ENCODE data around the gene PON2. TPM values are rescaled to one million over a fixed set of nuclear protein-coding genes. Genes with fewer than 3 reads are reported as not detected.

PON2 gene
- total RNA-seq, 2 donors from 2014 or later = 49.7 to 76.2 TPM

DNA sequence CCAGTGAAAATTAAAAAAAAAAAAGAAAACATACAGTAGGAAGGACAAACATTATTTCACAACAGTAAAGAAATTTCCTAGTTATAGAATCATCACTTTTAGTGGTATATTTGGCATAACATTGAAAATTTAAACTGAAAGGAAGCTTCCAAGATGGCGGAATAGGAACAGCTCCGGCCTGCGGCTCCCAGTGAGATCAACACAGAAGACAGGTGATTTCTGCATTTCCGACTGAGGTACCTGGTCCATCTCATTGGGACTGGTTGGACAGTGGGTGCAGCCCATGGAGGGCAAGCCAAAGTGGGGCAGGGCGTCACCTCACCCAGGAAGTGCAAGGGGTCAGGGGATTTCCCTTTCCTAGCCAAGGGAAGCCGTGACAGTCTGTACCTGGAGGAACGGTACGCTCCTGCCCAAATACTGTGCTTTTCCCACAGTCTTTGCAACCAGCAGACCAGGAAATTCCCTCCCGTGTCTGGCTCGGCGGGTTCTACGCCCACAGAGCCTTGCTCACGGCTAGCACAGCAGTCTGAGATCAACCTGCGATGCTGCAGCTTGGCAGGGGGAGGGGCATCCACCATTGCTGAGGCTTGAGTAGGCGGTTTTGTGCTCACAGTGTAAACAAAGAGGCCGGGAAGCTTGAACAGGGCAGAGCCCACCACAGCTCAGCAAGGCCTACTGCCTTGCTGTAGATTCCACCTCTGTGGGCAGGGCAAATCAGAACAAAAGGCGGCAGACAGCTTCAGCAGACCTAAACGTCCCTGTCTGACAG lies 58.0 kb downstream of the PON2 start:
- H3K4me3 ChIP-seq = no peak overlapping the region
- no peaks in the 10 kb centered on the region for H3K36me3 ChIP-seq
- ATAC-seq (ENCODE audit: insufficient number of reproducible peaks, low FRiP score, low read depth) (no peak), DNase-seq (ENCODE audit: low spot score) (no peak)
- H3K9me3 ChIP-seq = peaks cover 5% of the 10 kb centered on the region
- H3K4me1 ChIP-seq (ENCODE audit: control insufficient read depth in 1 of 2, low read depth in 2 of 2) = no peaks in the 10 kb centered on the region
- no peaks in the 10 kb centered on the region for H3K27me3 ChIP-seq (replicated peaks; ENCODE audit: insufficient read depth)
- TF ChIP-seq, protein P1, sequence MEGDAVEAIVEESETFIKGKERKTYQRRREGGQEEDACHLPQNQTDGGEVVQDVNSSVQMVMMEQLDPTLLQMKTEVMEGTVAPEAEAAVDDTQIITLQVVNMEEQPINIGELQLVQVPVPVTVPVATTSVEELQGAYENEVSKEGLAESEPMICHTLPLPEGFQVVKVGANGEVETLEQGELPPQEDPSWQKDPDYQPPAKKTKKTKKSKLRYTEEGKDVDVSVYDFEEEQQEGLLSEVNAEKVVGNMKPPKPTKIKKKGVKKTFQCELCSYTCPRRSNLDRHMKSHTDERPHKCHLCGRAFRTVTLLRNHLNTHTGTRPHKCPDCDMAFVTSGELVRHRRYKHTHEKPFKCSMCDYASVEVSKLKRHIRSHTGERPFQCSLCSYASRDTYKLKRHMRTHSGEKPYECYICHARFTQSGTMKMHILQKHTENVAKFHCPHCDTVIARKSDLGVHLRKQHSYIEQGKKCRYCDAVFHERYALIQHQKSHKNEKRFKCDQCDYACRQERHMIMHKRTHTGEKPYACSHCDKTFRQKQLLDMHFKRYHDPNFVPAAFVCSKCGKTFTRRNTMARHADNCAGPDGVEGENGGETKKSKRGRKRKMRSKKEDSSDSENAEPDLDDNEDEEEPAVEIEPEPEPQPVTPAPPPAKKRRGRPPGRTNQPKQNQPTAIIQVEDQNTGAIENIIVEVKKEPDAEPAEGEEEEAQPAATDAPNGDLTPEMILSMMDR (IDR thresholded peaks at IDR 0.05) = no peak
- no peak overlapping the region for H3K27ac ChIP-seq

DNA sequence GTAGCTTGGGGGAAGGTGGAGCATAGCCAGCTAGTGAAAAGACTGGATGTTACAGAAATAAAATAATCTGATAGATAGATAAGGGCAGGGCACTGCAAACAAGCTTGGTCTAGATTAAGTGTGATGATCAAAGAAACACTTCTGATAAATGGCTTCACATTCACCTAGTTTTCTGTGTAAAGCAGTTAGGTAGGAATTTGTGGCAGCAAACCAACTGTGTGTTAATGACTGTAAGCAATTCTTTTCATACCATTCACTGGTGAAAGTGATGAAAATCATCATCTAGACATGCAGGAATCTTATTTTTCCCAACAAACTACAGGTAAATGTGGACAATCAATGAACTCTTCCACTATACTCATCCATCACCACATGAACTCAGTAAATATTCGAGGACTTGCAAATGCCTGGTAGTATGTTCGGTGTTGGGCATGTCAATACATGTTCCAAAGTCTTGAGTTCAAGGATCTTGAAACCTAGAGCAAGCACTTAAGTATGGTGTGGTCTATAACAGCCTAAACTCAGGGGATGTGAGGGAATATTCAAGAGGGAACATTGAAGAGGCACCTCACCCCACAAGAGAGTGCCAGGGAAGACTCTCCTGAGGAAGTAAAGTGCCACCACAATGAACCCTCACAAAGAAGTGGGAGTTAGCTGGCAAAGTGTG lies 59.1 kb downstream of the PON2 start:
- Histone ChIP-seq H3K27me3 (replicated peaks; ENCODE audit: insufficient read depth) (no peaks in the 10 kb centered on the region), H3K27ac (no peak overlapping the region), H3K9me3 (peaks cover 5% of the 10 kb centered on the region), H3K4me1 (ENCODE audit: control insufficient read depth in 1 of 2, low read depth in 2 of 2) (no peaks in the 10 kb centered on the region), H3K4me3 (no peak overlapping the region), H3K36me3 (no peaks in the 10 kb centered on the region)
- ATAC-seq (ENCODE audit: insufficient number of reproducible peaks, low FRiP score, low read depth) (no peak), DNase-seq (ENCODE audit: low spot score) (no peak)
- TF ChIP-seq, protein P1 (IDR thresholded peaks at IDR 0.05) = no peak

DNA sequence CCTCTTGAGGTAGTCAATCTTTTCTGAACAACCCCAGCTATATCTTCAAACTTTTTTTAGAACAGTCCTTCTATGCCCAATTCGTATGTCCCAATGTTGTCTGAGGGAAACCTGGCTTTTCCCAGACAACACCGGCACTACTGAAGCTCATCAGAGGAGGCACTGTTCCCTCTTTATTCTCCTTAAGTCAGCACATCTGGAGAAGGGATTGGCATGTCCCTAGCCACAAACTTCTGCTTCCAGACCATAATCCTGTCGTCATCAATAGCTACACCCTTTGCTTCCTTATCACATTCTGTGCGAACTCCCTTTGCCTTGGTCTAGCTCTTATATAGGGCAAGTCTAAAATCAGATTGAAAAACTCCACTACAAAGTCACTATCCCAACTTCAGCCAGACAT lies 61.5 kb downstream of the PON2 start:
- ATAC-seq (ENCODE audit: insufficient number of reproducible peaks, low FRiP score, low read depth) = no peak
- no peaks in the 10 kb centered on the region for H3K4me1 ChIP-seq (ENCODE audit: control insufficient read depth in 1 of 2, low read depth in 2 of 2)
- no peaks in the 10 kb centered on the region for H3K9me3 ChIP-seq
- no peak overlapping the region for H3K27ac ChIP-seq
- DNase-seq (ENCODE audit: low spot score) = no peak
- H3K27me3 ChIP-seq (replicated peaks; ENCODE audit: insufficient read depth) = no peaks in the 10 kb centered on the region
- no peak overlapping the region for H3K4me3 ChIP-seq
- TF ChIP-seq, protein P1 (IDR thresholded peaks at IDR 0.05) = no peak
- no peaks in the 10 kb centered on the region for H3K36me3 ChIP-seq

DNA sequence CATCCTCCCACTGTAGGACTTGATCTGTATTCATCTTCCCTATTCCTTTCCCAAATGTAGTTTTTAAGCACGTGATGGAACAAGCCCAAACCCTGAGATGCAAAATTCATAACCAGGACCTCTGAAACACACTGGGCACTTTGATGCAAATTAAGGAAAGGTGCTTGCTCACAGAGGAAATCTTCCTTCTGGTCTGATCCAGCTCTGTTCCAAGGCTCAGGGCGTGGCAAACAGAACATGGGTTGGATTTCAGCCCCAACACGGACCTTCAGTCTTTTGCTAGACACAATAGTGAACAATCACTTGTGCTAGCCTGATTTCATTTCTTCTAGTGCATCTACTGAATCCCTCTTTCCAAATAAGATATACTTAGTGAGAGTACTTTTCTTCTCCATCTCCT lies 66.6 kb downstream of the PON2 start:
- no peaks in the 10 kb centered on the region for H3K4me1 ChIP-seq (ENCODE audit: control insufficient read depth in 1 of 2, low read depth in 2 of 2)
- no peaks in the 10 kb centered on the region for H3K27me3 ChIP-seq (replicated peaks; ENCODE audit: insufficient read depth)
- H3K9me3 ChIP-seq = no peaks in the 10 kb centered on the region
- no peak overlapping the region for H3K4me3 ChIP-seq
- DNase-seq (ENCODE audit: low spot score) (no peak), ATAC-seq (ENCODE audit: insufficient number of reproducible peaks, low FRiP score, low read depth) (no peak)
- no peaks in the 10 kb centered on the region for H3K36me3 ChIP-seq
- TF ChIP-seq, protein P1 (IDR thresholded peaks at IDR 0.05) = no peak
- no peak overlapping the region for H3K27ac ChIP-seq

DNA sequence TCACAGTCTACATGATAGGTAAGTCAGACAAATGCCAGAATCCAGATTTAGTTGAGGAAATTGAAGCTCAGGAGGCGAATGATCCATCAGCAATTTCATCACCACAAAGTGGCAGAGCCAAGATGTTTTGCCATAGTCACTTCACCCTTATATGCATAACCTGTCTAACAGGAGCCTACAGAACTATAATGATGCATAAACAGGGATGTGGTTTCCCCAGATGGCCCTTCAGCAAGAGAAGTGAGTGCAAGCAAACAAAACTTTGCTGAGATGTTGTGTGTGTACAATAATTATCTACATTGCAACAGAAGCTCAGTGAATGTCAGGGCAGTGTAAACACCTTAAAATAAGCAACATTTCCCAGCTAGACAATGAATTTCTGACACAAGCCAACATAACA lies 67.2 kb downstream of the PON2 start:
- TF ChIP-seq, protein P1 (IDR thresholded peaks at IDR 0.05) = no peak
- Histone ChIP-seq H3K4me3 (no peak overlapping the region), H3K27me3 (replicated peaks; ENCODE audit: insufficient read depth) (no peaks in the 10 kb centered on the region), H3K27ac (no peak overlapping the region), H3K4me1 (ENCODE audit: control insufficient read depth in 1 of 2, low read depth in 2 of 2) (no peaks in the 10 kb centered on the region), H3K9me3 (no peaks in the 10 kb centered on the region), H3K36me3 (no peaks in the 10 kb centered on the region)
- no peak for ATAC-seq (ENCODE audit: insufficient number of reproducible peaks, low FRiP score, low read depth)
- DNase-seq (ENCODE audit: low spot score) = no peak
